Activated gamma-delta T cell (primary cell): ENCODE measurements around the gene STRIT1.

Experiments used
- DNase-seq: peaks from one replicate; lab custom pipeline; 2025; lab: John Stamatoyannopoulos, UW
- total RNA-seq, 2 donors: gene quantifications; one replicate each; lab custom pipeline; 2026; lab: John Stamatoyannopoulos, UW

Gene STRIT1
- total RNA-seq = 0 reads per million in 2 donors

- DNase-seq = no peak
These were observed at the start of gene STRIT1 for GRCh38 chr3:155293516-155293915. STRIT1 (minus strand) TSS chr3:155293683.

- no peak for DNase-seq
These were observed 48.9 kb upstream of the STRIT1 start for GRCh38 chr3:155342344-155342743.

GRCh38 chr3:155339052-155339451 is 45.6 kb upstream of the STRIT1 start:
- DNase-seq = no peak

GRCh38 chr3:155335724-155336354 is 42.4 kb upstream of the STRIT1 start:
- DNase-seq = no peak

GRCh38 chr3:155334914-155335723 is 41.6 kb upstream of the STRIT1 start:
- DNase-seq = no peak

- DNase-seq = no peak
These were observed 40.9 kb upstream of the STRIT1 start for GRCh38 chr3:155334215-155334913.

- DNase-seq = no peak
These were observed 39.2 kb upstream of the STRIT1 start for GRCh38 chr3:155332716-155333115.

GRCh38 chr3:155331078-155331477 is 37.6 kb upstream of the STRIT1 start:
- no peak for DNase-seq

- DNase-seq = no peak
These were observed 36.9 kb upstream of the STRIT1 start for GRCh38 chr3:155330370-155330769.

GRCh38 chr3:155329513-155330048 is 36.1 kb upstream of the STRIT1 start:
- no peak for DNase-seq

GRCh38 chr3:155327871-155328270 is 34.4 kb upstream of the STRIT1 start:
- no peak for DNase-seq

GRCh38 chr3:155327430-155327829 is 33.9 kb upstream of the STRIT1 start:
- no peak for DNase-seq

- DNase-seq = no peak
These were observed 33.4 kb upstream of the STRIT1 start for GRCh38 chr3:155326901-155327300.

GRCh38 chr3:155326244-155326643 is 32.8 kb upstream of the STRIT1 start:
- DNase-seq = no peak

GRCh38 chr3:155325263-155325835 is 31.9 kb upstream of the STRIT1 start:
- no peak for DNase-seq

- no peak for DNase-seq
These were observed 29.7 kb upstream of the STRIT1 start for GRCh38 chr3:155323063-155323666.

- no peak for DNase-seq
These were observed 27.9 kb upstream of the STRIT1 start for GRCh38 chr3:155321418-155321817.

- no peak for DNase-seq
These were observed 27.5 kb upstream of the STRIT1 start for GRCh38 chr3:155320934-155321333.

- DNase-seq = no peak
These were observed 25.3 kb upstream of the STRIT1 start for GRCh38 chr3:155318740-155319139.

- DNase-seq = no peak
These were observed 23.7 kb upstream of the STRIT1 start for GRCh38 chr3:155317211-155317610.

- DNase-seq = no peak
These were observed 22.9 kb upstream of the STRIT1 start for GRCh38 chr3:155316426-155316825.

GRCh38 chr3:155313916-155314315 is 20.4 kb upstream of the STRIT1 start:
- DNase-seq = no peak
